Epithelial cell of esophagus (primary cell): ENCODE results near the gene CDH4.
"Not testable (repeated sequence)": the region's sequence is repeated elsewhere in the genome, so short reads cannot be mapped to it uniquely, and the experiment has no call there.

Experiments used
- DNase-seq: peaks from one replicate; pipeline ENCODE4 v3.0.0; 2010; ENCODE audit warnings: low read depth
- H3K4me3 ChIP-seq: 2 replicates; pipeline ENCODE4 v1.5.1; 2011; ENCODE audit warnings: mild to moderate bottlenecking, low read length, control low read depth
- CTCF ChIP-seq: IDR thresholded peaks from 2 replicates; pipeline ENCODE4 v1.5.1; 2011; ENCODE audit warnings: low read depth, mild to moderate bottlenecking, low read length, control low read depth, inconsistent platforms; ENCODE audit not compliant: insufficient read depth; ENCODE audit errors: missing control alignments

Gene CDH4

GRCh38 chr20:61849822-61850221 lies 597.8 kb downstream of the CDH4 start:
- H3K4me3 ChIP-seq: no peak overlapping the region
- no peak for TF ChIP-seq CTCF
- DNase-seq: no peak

- TF ChIP-seq CTCF: no peak
- no peak for DNase-seq
- no peak overlapping the region for H3K4me3 ChIP-seq
Measured at GRCh38 chr20:61850457-61850856, 598.4 kb downstream of the CDH4 start.

DNA sequence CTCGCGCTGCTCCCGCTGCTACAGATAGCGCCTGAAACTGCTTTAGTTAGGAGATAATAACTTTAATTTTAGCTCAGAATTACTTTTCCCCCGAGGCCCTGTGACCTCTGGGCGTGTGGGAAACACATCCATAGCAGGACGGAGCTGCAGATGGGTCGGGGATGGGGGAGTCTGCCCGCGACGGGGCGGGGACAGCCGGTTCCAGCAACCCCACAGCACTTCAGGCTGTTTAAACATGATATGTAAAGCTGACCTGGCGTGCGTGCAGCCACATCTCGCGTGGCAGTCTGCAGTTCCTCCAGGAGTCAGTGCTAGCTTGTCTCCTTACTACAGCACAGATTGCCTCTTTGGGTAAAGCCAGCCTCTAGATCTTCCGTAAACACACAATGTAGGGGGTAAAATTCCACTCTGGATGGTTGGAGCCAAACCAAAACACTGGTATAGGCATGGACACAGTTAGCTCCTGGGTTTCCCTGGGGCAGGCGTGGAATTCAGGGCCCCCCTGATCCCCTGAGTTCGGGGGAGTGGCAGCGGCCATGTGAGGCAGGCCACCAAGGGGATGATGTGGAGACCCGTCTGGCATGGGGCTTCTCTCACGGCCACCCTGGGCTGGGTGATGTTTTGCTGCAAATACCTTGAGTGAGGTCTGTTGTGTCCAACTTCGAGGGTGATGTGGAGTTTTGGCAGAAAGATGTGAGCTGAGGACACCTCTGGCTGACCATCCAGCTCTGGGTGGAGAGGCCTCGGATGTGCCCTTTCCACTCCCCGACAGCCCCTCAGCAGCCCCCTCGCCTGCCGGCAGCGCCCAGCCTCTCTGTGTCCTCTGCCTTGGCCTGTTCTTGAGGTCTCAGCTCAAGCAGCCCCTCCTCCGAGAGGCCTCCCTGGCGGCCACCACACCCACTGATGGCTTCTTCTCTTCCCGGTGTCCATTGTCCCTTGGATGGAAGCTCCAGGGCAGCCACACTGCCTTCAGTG lies 599.2 kb downstream of the CDH4 start:
- DNase-seq: no peak
- no peak for TF ChIP-seq CTCF
- no peak overlapping the region for H3K4me3 ChIP-seq

DNA sequence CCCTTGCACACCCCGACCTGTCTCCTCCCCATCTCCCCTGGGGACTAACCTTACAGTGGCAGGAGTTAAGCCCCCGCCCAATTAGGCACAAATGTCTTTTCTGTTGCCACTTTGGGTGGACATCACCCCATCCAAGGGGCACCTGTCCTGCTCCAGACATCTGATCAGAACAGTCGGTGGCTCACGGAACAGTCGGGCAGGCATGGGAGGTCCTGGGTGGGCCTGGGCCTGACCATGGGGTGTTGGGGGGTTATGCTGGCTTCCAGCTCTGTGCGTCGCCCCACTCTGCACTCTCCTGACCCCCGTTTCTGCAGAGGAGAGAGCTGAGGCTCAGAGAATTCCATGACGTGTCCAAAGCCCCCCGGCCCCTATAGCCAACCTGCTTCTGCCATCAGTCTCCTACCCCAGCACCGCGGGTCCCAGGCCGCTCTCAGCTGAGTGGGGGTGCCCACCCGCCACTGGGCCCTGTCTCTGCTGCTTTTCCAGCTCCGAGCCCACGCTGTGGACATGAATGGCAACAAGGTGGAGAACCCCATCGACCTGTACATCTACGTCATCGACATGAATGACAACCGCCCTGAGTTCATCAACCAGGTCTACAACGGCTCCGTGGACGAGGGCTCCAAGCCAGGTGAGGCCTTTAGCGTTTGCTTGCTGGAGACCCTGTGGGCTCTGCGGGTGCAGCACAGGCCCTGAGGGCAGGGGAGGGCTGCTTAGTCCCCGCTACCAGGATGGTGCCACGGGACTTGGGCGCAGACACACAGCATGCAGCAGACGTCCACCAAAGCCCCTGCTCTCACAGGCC lies 600.4 kb downstream of the CDH4 start:
- no peak for TF ChIP-seq CTCF
- DNase-seq: no peak
- H3K4me3 ChIP-seq: no peak overlapping the region

- no peak for TF ChIP-seq CTCF
- DNase-seq: no peak
- no peak overlapping the region for H3K4me3 ChIP-seq
Measured at GRCh38 chr20:61853073-61854005, 601.3 kb downstream of the CDH4 start.

DNA sequence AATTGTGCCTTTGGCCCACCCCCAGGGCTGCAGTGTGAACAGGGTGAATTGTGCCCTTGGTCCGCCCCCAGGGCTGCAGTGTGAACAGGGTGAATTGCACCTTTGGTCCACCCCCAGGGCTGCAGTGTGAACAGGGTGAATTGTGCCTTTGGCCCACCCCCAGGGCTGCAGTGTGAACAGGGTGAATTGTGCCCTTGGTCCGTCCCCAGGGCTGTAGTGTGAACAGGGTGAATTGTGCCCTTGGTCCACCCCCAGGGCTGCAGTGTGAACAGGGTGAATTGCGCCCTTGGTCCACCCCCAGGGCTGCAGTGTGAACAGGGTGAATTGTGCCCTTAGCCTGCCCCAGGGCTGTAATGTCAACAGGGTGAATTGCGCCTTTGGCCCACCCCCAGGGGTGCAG lies 602.5 kb downstream of the CDH4 start:
- not testable (repeated sequence) for H3K4me3 ChIP-seq, DNase-seq

- no peak for TF ChIP-seq CTCF
- H3K4me3 ChIP-seq: no peak overlapping the region
- no peak for DNase-seq
Measured at GRCh38 chr20:61855286-61855685, 603.2 kb downstream of the CDH4 start.
